ENCODE data around the gene SEPTIN10. TPM values are rescaled to one million over a fixed set of nuclear protein-coding genes. Genes with fewer than 3 reads are reported as not detected.

The SEPTIN10 gene
- 110 and 113 TPM in 2 replicates for total RNA-seq

DNA sequence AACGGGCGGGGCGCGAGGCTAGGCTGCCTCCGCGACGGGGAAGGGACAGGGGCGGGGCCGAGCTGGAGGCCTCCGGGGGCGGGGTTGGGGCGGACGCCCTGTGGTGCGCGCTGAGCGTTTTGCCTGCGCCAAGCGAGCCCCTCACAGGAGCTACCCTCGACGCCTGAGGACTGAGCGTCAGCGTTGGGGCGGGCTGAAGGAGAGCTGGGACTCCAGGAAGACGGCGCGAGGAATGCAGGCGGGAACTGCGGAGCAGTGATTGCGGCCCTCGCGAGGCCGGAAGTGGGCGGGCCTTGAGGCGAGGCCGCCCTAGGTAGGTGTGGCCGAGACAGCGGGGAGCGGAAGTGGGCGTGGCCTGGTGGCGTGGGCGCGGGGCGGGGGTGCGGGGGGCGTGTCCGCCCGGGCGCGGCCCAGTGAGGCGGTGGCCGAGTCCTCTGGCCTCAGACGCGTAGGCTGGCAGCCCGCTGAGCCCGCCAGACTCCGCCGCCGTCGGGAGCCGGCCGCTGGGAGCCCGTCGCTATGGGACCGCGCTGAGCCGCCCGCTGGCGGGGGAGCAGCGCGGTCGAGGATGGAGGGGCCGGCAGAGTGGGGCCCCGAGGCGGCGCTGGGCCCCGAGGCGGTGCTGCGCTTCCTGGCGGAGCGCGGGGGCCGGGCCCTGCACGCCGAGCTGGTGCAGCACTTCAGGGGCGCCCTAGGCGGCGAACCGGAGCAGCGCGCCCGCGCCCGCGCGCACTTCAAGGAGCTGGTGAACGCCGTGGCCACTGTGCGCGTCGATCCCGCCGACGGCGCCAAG lies at the start of gene SEPTIN10, which contains the start of gene SOWAHC:
TSS of gene SEPTIN10 (minus strand) at position 45 of the 793 bp plus-strand sequence. CDS start 139 bp downstream, outside the sequence.
TSS of gene SOWAHC (plus strand) at position 443 of the 793 bp plus-strand sequence. CDS start at position 569, 126 bp downstream.

Other genes with a start within 250 kb of the SEPTIN10 start
- gene SOWAHC, start 398 bp upstream of the SEPTIN10 start, total RNA-seq, result 16.3 and 17.2 TPM in 2 replicates
- gene RGPD5, start 180.3 kb upstream of the SEPTIN10 start, total RNA-seq, result 28.6 and 50.4 TPM in 2 replicates